Endothelial cell (in vitro differentiated cells): ENCODE results near the gene EZH1. TPM values are rescaled to one million over a fixed set of nuclear protein-coding genes. Genes with fewer than 3 reads are reported as not detected.
A peak's percentile ranks its signal among the peaks of the same experiment; 100 is the strongest.

Experiments used
- DNase-seq: peaks from one replicate; pipeline ENCODE4 v3.0.0; 2021; ENCODE audit warnings: low spot score
- H3K27ac Mint-ChIP-seq: one replicate; pipeline ENCODE4 v1.8.0; 2021; ENCODE audit warnings: mixed read lengths, inconsistent platforms; ENCODE audit not compliant: unreplicated experiment
- H3K27me3 Mint-ChIP-seq: one replicate; pipeline ENCODE4 v1.8.0; 2021; ENCODE audit warnings: mild to moderate bottlenecking, moderate library complexity, mixed read lengths, inconsistent platforms; ENCODE audit not compliant: unreplicated experiment
- H3K36me3 Mint-ChIP-seq: one replicate; pipeline ENCODE4 v1.8.0; 2021; ENCODE audit warnings: mild to moderate bottlenecking, low read depth, mixed read lengths, inconsistent platforms; ENCODE audit not compliant: unreplicated experiment
- H3K4me1 Mint-ChIP-seq: one replicate; pipeline ENCODE4 v1.8.0; 2021; ENCODE audit warnings: mild to moderate bottlenecking, mixed read lengths, inconsistent platforms; ENCODE audit not compliant: unreplicated experiment
- H3K4me3 Mint-ChIP-seq: one replicate; pipeline ENCODE4 v1.8.0; 2021; ENCODE audit warnings: mild to moderate bottlenecking, mixed read lengths, inconsistent platforms; ENCODE audit not compliant: unreplicated experiment
- H3K9me3 Mint-ChIP-seq: one replicate; pipeline ENCODE4 v1.8.0; 2021; ENCODE audit warnings: mixed read lengths, inconsistent platforms; ENCODE audit not compliant: unreplicated experiment
- total RNA-seq: library from RNA; stranded (reverse); fragmentation: NEBNext Ultra II Directional; extraction: Animal tissue kit (Norgen Biotek cat#: 25700); gene quantifications from one replicate; pipeline ENCODE4 v1.2.1, GENCODE V29; 2021; ENCODE audit not compliant: unreplicated experiment
- TF ChIP-seq, protein P1 (sequence below): fragments of 200-600 bp; sonication (generic); IDR thresholded peaks from one replicate; pipeline ENCODE4 v1.5.0; 2021; ENCODE audit warnings: antibody characterized with exemption; ENCODE audit not compliant: unreplicated experiment

Gene EZH1
- total RNA-seq, 1 donor from 2014 or later: 31.7 TPM

DNA sequence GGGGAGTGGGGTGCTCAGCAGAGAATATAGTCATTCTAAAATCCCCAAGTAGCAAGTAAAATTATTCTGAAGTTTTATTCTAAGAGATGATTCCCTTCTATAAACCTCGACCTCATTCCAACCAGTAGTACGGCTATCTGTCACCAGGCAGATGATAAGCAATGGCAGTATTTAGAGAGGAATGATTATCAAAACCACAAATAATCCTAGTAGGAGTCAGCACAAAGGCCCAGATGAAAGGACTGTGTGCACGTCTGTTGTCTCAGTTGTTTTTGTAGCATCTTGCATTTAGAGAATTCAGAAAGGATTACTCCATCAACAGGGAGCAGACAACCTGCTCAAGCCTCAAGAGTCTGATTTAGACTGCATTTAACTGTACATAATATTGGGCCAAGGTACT, 21.2 kb downstream of the EZH1 start:
- H3K4me1 Mint-ChIP-seq: peaks cover under 1% of the 10 kb centered on the region
- no peaks in the 10 kb centered on the region for H3K9me3 Mint-ChIP-seq
- DNase-seq: no peak
- TF ChIP-seq, protein P1, sequence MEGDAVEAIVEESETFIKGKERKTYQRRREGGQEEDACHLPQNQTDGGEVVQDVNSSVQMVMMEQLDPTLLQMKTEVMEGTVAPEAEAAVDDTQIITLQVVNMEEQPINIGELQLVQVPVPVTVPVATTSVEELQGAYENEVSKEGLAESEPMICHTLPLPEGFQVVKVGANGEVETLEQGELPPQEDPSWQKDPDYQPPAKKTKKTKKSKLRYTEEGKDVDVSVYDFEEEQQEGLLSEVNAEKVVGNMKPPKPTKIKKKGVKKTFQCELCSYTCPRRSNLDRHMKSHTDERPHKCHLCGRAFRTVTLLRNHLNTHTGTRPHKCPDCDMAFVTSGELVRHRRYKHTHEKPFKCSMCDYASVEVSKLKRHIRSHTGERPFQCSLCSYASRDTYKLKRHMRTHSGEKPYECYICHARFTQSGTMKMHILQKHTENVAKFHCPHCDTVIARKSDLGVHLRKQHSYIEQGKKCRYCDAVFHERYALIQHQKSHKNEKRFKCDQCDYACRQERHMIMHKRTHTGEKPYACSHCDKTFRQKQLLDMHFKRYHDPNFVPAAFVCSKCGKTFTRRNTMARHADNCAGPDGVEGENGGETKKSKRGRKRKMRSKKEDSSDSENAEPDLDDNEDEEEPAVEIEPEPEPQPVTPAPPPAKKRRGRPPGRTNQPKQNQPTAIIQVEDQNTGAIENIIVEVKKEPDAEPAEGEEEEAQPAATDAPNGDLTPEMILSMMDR: no peak
- no peak overlapping the region for H3K27ac Mint-ChIP-seq
- no peaks in the 10 kb centered on the region for H3K27me3 Mint-ChIP-seq
- H3K36me3 Mint-ChIP-seq: peaks cover 19% of the 10 kb centered on the region
- no peak overlapping the region for H3K4me3 Mint-ChIP-seq

DNA sequence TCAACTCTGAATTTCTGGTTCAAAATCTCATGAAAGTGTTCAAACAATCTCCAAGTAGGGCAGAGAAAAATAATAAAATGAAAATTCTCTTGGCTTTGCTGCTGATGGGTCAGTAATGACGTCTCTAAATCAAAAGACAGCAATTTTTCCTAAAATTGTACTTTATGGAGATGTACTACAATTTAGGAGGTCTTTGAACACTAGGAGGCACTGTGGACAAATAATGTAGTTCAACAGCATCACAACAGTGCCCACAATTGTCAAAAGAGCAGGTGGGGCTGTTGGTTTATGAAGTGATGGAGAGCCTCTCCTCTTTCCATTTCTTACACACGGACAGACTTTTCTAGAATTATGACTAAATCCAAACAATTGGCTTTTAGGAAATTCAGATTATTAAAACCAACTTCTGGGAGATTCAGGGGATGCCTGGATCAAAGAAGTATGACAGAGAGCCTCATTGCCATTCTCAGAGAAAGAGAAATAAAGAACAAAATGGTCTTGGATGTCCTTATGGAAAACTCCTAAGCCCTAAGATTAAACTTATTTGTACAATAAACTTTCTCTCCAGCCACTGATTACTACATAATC, 23.8 kb downstream of the EZH1 start:
- no peaks in the 10 kb centered on the region for H3K9me3 Mint-ChIP-seq
- H3K4me1 Mint-ChIP-seq: peaks cover 11% of the 10 kb centered on the region
- H3K36me3 Mint-ChIP-seq: peaks cover 25% of the 10 kb centered on the region
- DNase-seq: peak; percentile 33
- TF ChIP-seq, protein P1: peak; percentile 75
- no peak overlapping the region for H3K4me3 Mint-ChIP-seq
- H3K27me3 Mint-ChIP-seq: peaks cover 3% of the 10 kb centered on the region
- H3K27ac Mint-ChIP-seq: no peak overlapping the region

DNA sequence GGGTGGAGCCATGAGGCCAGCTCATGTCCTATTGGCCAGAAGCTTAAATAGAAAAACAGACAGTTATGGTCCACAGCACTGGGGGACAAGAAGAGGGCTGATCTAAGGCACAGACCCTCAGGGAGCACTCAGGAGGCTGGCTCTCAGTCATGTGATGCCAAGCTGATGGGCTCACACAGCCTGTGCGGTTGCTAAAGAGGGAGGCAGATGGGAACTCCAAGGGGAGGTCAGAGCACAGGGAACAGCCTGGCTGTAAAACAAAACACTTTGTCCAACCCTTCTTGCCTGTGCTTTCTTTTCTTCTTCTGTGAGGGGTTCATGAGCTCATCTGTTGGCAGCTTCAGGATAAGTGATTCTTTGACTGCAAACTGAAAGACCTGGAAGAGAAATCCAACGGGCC, 35.3 kb downstream of the EZH1 start:
- TF ChIP-seq, protein P1: no peak

DNA sequence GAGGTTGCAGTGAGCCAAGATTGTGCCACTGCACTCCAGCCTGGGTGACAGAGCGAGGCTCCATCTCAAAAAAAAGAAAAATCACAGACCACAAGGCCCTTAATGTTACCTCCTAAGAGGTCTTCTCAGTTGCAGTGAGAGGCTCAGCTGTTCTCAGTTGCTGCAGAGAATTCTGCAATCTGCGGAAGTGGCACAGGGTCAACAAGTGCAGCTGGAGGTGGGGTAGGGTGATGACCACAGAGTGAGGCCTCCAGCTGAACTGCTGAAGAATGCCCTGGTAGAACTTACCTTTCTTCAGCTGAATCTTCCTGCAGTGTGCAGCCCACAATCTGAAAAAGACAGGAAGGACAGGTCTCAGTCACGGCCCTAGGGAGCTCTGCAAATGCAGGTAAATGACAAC, 36.3 kb downstream of the EZH1 start:
- peaks cover 63% of the 10 kb centered on the region for H3K36me3 Mint-ChIP-seq
- DNase-seq: no peak
- peaks cover 6% of the 10 kb centered on the region for H3K4me1 Mint-ChIP-seq
- TF ChIP-seq, protein P1: no peak
- no peak overlapping the region for H3K4me3 Mint-ChIP-seq
- H3K9me3 Mint-ChIP-seq: no peaks in the 10 kb centered on the region
- H3K27me3 Mint-ChIP-seq: no peaks in the 10 kb centered on the region
- H3K27ac Mint-ChIP-seq: no peak overlapping the region

More for the DNA sequence above, 35.3 kb downstream of the EZH1 start:
- no peak overlapping the region for H3K27ac Mint-ChIP-seq
- H3K27me3 Mint-ChIP-seq: no peaks in the 10 kb centered on the region
- peaks cover 63% of the 10 kb centered on the region for H3K36me3 Mint-ChIP-seq
- no peak for DNase-seq
- no peaks in the 10 kb centered on the region for H3K9me3 Mint-ChIP-seq
- peaks cover 6% of the 10 kb centered on the region for H3K4me1 Mint-ChIP-seq
- H3K4me3 Mint-ChIP-seq: peak overlapping the region; percentile 33

DNA sequence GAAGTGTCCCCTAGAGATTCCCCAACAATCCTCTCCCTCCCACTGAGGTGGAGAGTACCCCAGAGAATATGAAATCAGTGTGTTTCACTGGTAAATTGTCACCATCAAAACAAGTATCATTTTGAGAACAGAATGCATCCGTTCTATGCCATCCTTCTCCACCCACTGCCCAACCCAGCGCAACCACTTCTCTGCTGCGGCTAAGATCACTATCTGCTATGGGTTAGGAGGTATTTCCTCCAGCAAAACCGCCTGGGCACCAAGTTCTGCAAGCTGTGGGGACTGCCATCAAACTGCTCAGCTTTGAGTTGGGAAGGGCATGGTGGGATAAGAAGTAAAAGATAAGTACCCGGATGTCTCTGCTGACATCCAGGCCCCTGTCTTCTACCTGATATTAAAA, 38.1 kb downstream of the EZH1 start:
- no peaks in the 10 kb centered on the region for H3K9me3 Mint-ChIP-seq
- H3K27ac Mint-ChIP-seq: no peak overlapping the region
- TF ChIP-seq, protein P1: no peak
- peaks cover 4% of the 10 kb centered on the region for H3K27me3 Mint-ChIP-seq
- peaks cover 64% of the 10 kb centered on the region for H3K36me3 Mint-ChIP-seq
- no peak overlapping the region for H3K4me3 Mint-ChIP-seq
- DNase-seq: no peak
- H3K4me1 Mint-ChIP-seq: no peaks in the 10 kb centered on the region
